ENCODE data around the gene COL26A1. TPM values are rescaled to one million over a fixed set of nuclear protein-coding genes. Genes with fewer than 3 reads are reported as not detected.

COL26A1 gene
- total RNA-seq, 1 experiment from 2014 or later: 0.20 TPM

- ChIA-PET POLR2A (ENCODE audit: unreplicated experiment) (no interaction called here), CTCF (no interaction called here)
- H3K27me3 ChIP-seq (ENCODE audit: insufficient read depth, low read depth): peaks cover 4% of the 10 kb centered on the region; the same call in 1 of the 2 replicates
These were observed 230.9 kb downstream of the COL26A1 start for GRCh38 chr7:101593556-101593955.

GRCh38 chr7:101594790-101595189, 232.1 kb downstream of the COL26A1 start:
- Histone ChIP-seq H3K4me2 (no peak overlapping the region), H4K20me1 (ENCODE audit: insufficient read depth) (no peaks in the 10 kb centered on the region), H3K79me2 (ENCODE audit: low read depth) (no peaks in the 10 kb centered on the region), H3K9me3 (ENCODE audit: insufficient read depth, low read depth) (no peaks in the 10 kb centered on the region), H3K9me2 (ENCODE audit: insufficient read depth) (no peaks in the 10 kb centered on the region), H3K4me1 (replicated peaks; ENCODE audit: insufficient read depth) (no peaks in the 10 kb centered on the region), H3K27ac (no peak overlapping the region), H3F3A (ENCODE audit: insufficient read depth, low read depth) (no peaks in the 10 kb centered on the region), H3K4me3 (no peak overlapping the region), H2AFZ (no peak overlapping the region), H3K27me3 (ENCODE audit: insufficient read depth, low read depth) (peaks cover 4% of the 10 kb centered on the region; the same call in 1 of the 2 replicates), H3K36me3 (ENCODE audit: low read depth) (no peaks in the 10 kb centered on the region)
- intact Hi-C loops (cut with micrococcal nuclease; ENCODE audit: unreplicated experiment): loop anchor here (5.0 kb wide), 1 partner anchor 263 kb away; no protein-coding TSS in a partner anchor
- ChIA-PET POLR2A (ENCODE audit: unreplicated experiment) (no interaction called here), CTCF (no interaction called here)
- DNase-seq: no peak
- no TSS peak for BruUV-seq (replicated peaks)
- TF ChIP-seq EZH2 (IDR thresholded peaks at IDR 0.05; ENCODE audit: low read depth) (no peak), CTCF (conservative IDR thresholded peaks at IDR 0.05) (no peak)

More at GRCh38 chr7:101593556-101593955, 230.9 kb downstream of the COL26A1 start:
- Histone ChIP-seq H4K20me1 (ENCODE audit: insufficient read depth) (no peaks in the 10 kb centered on the region), H3K27ac (no peak overlapping the region), H3K36me3 (ENCODE audit: low read depth) (no peaks in the 10 kb centered on the region), H3K79me2 (ENCODE audit: low read depth) (no peaks in the 10 kb centered on the region), H3K9me2 (ENCODE audit: insufficient read depth) (no peaks in the 10 kb centered on the region), H3F3A (ENCODE audit: insufficient read depth, low read depth) (no peaks in the 10 kb centered on the region), H3K4me2 (no peak overlapping the region), H2AFZ (no peak overlapping the region), H3K4me1 (replicated peaks; ENCODE audit: insufficient read depth) (no peaks in the 10 kb centered on the region), H3K9me3 (ENCODE audit: insufficient read depth, low read depth) (no peaks in the 10 kb centered on the region), H3K4me3 (no peak overlapping the region)
- TF ChIP-seq CTCF (conservative IDR thresholded peaks at IDR 0.05): no peak
- no peak for TF ChIP-seq EZH2 (IDR thresholded peaks at IDR 0.05; ENCODE audit: low read depth)
- DNase-seq: no peak
- intact Hi-C loops (cut with micrococcal nuclease; ENCODE audit: unreplicated experiment): no loop called here
- no TSS peak for BruUV-seq (replicated peaks)

GRCh38 chr7:101595246-101595645, 232.6 kb downstream of the COL26A1 start:
- no TSS peak for BruUV-seq (replicated peaks)
- H3K9me2 ChIP-seq (ENCODE audit: insufficient read depth): no peaks in the 10 kb centered on the region
- H3K4me2 ChIP-seq: no peak overlapping the region
- no peaks in the 10 kb centered on the region for H3F3A ChIP-seq (ENCODE audit: insufficient read depth, low read depth)
- H3K4me3 ChIP-seq: no peak overlapping the region
- intact Hi-C loops (cut with micrococcal nuclease; ENCODE audit: unreplicated experiment): loop anchor here (5.0 kb wide), 1 partner anchor 262 kb away; no protein-coding TSS in a partner anchor
- H3K27ac ChIP-seq: no peak overlapping the region
- H2AFZ ChIP-seq: no peak overlapping the region
- no peaks in the 10 kb centered on the region for H4K20me1 ChIP-seq (ENCODE audit: insufficient read depth)
- no peaks in the 10 kb centered on the region for H3K36me3 ChIP-seq (ENCODE audit: low read depth)
- POLR2A ChIA-PET (ENCODE audit: unreplicated experiment): interaction anchor here (0.6 kb wide), 1 partner anchor 1703 kb away, joined by 3 read pairs; no protein-coding TSS in a partner anchor
- DNase-seq: no peak
- TF ChIP-seq CTCF (conservative IDR thresholded peaks at IDR 0.05) (no peak), EZH2 (IDR thresholded peaks at IDR 0.05; ENCODE audit: low read depth) (no peak)
- no peaks in the 10 kb centered on the region for H3K9me3 ChIP-seq (ENCODE audit: insufficient read depth, low read depth)
- H3K4me1 ChIP-seq (replicated peaks; ENCODE audit: insufficient read depth): no peaks in the 10 kb centered on the region
- no peaks in the 10 kb centered on the region for H3K79me2 ChIP-seq (ENCODE audit: low read depth)
- H3K27me3 ChIP-seq (ENCODE audit: insufficient read depth, low read depth): peaks cover 4% of the 10 kb centered on the region; the same call in 1 of the 2 replicates
- CTCF ChIA-PET: no interaction called here

Data from PC-9 (cell line).